Esophagus muscularis mucosa (tissue), 4 donors: ENCODE results near the gene BCL2L11. TPM values are rescaled to one million over a fixed set of nuclear protein-coding genes. Genes with fewer than 3 reads are reported as not detected.

Experiments
- DNase-seq: peaks from one replicate; pipeline ENCODE4 v3.0.0-alpha.2; 2017; ENCODE audit errors: extremely low spot score
- H3K27ac ChIP-seq, 4 donors: fragments of 200-600 bp; sonication (generic); replicated peaks in 1 of 4; 1 replicate in 3 of 4; 2 replicates in 1 of 4; pipeline ENCODE4 v1.5.1; 2016 to 2019; ENCODE audit warnings: mild to moderate bottlenecking in 1 of 4
- H3K27me3 ChIP-seq, 4 donors: fragments of 200-600 bp; sonication (generic); one replicate each; pipeline versions ENCODE4 v1.5.1 to v1.6.0; 2016 to 2019
- H3K36me3 ChIP-seq, 4 donors: fragments of 200-600 bp; sonication (generic); one replicate each; pipeline ENCODE4 v1.5.1; 2016 to 2019
- H3K4me1 ChIP-seq, 4 donors: fragments of 200-600 bp; sonication (generic); one replicate each; pipeline ENCODE4 v1.5.1; 2016 to 2019
- H3K4me3 ChIP-seq, 4 donors: fragments of 200-600 bp; sonication (generic); 1 replicate in 2 of 4; 2 replicates in 2 of 4; pipeline ENCODE4 v1.5.1; 2016 to 2019; ENCODE audit warnings: mild to moderate bottlenecking in 4 of 4, moderate library complexity in 1 of 4
- H3K9me3 ChIP-seq, 4 donors: fragments of 200-600 bp; sonication (generic); 1 replicate in 3 of 4; 2 replicates in 1 of 4; pipeline ENCODE4 v1.5.1; 2016 to 2019
- EP300 ChIP-seq: sonication (generic); formaldehyde crosslinking; IDR thresholded peaks from one replicate; pipeline ENCODE4 v1.6.1; 2017; ENCODE audit warnings: antibody characterized with exemption
- POLR2A ChIP-seq: fragments of 450-650 bp; IDR thresholded peaks from one replicate; pipeline ENCODE4 v1.6.1; 2017; ENCODE audit warnings: antibody characterized with exemption, moderate library complexity, mild to moderate bottlenecking, low read depth
- POLR2AphosphoS5 ChIP-seq, 2 donors: sonication (generic); formaldehyde crosslinking; IDR thresholded peaks; one replicate each; pipeline ENCODE4 v1.6.1; 2017; ENCODE audit warnings: antibody characterized with exemption in 2 of 2
- whole genome bisulfite sequencing: methylation state at CpG from one replicate; pipeline ENCODE4 v1.1.5; 2018; 5-methylcytosine and 5-hydroxymethylcytosine counted together
- intact Hi-C: fragments of 100-400 bp; cut with DNase I; formaldehyde crosslinking; loops from one replicate; pipeline ENCODE4 v1.15.1; 2023
- total RNA-seq, 4 donors: library from RNA; depleted of rRNA; stranded (reverse); fragments of >200 nt; gene quantifications; one replicate each; pipeline versions ENCODE4 v1.1.0 to v1.2.1, GENCODE V29; 2016
- TF ChIP-seq, protein P1 (sequence below), 3 experiments: fragments of 200-600 bp in 2 of 3; fragments of 450-650 bp in 1 of 3; sonication (generic) in 2 of 3; IDR thresholded peaks; one replicate each; pipeline ENCODE4 v1.5.1; 2017 to 2019; ENCODE audit warnings: antibody characterized with exemption in 3 of 3, mild to moderate bottlenecking in 2 of 3, moderate library complexity in 1 of 3

BCL2L11 gene
- total RNA-seq, 4 donors from 2014 or later, result 8.9 to 16.6 (median 13.0) TPM

DNA sequence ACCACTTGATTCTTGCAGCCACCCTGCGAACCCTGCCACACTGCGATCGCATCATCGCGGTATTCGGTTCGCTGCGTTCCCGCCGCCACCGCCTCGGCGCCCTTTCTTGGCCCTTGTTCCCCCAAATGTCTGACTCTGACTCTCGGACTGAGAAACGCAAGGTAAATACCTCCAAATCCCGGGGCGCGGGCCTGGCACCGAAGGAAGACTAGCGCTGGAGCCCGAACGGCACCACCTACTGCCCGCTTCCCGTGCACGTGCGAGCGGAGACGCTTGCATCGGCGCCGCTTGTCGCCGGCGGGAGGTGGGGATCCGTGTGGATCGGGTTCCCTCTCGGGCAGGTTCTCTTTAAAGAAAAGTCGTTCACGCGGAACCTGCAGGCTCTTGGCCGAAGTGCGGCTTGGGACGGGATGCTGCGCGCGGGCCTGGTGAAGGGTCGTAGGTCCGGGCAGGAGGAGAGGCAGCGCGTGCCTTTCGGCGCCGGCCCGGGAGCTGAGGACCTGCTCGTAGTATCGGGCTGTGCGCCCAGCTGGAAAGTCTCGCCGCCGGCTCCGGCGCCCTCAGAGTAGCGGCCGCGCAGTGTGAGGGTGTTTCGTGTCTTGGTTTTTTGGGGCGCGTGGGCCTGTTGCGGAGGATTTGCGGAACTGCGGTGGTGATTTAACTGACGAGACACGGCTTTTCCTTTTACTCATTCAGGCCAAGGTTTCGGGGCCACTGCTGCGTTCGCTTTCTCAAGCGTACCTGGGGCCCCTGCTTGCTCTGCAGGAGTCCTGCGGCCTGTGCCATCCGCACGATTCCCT, 514 bp downstream of the BCL2L11 start:
- intact Hi-C loops, result no loop called here
- Histone ChIP-seq H3K4me1 (peaks cover 51 to 63% (median 60%) of the 10 kb centered on the region in 4 donors), H3K27me3 (peaks cover 3 to 44% (median 5%) of the 10 kb centered on the region in 4 donors), H3K4me3 (peak overlapping the region; percentile 82 to 92 (median 84)), H3K36me3 (peaks cover 0 to 23% (median 14%) of the 10 kb centered on the region in 4 donors), H3K27ac (peak overlapping the region; percentile 75 to 89 (median 81)), H3K9me3 (no peaks in the 10 kb centered on the region)
- TF ChIP-seq POLR2A (no peak), EP300 (no peak), POLR2AphosphoS5 (IDR thresholded peaks at IDR 0.05) (no peak)
- TF ChIP-seq, protein P1, sequence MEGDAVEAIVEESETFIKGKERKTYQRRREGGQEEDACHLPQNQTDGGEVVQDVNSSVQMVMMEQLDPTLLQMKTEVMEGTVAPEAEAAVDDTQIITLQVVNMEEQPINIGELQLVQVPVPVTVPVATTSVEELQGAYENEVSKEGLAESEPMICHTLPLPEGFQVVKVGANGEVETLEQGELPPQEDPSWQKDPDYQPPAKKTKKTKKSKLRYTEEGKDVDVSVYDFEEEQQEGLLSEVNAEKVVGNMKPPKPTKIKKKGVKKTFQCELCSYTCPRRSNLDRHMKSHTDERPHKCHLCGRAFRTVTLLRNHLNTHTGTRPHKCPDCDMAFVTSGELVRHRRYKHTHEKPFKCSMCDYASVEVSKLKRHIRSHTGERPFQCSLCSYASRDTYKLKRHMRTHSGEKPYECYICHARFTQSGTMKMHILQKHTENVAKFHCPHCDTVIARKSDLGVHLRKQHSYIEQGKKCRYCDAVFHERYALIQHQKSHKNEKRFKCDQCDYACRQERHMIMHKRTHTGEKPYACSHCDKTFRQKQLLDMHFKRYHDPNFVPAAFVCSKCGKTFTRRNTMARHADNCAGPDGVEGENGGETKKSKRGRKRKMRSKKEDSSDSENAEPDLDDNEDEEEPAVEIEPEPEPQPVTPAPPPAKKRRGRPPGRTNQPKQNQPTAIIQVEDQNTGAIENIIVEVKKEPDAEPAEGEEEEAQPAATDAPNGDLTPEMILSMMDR (IDR thresholded peaks at IDR 0.05), result no peak
- 1% methylated on average over 46 of the region's 80 CpGs for WGBS
- no peak for DNase-seq

DNA sequence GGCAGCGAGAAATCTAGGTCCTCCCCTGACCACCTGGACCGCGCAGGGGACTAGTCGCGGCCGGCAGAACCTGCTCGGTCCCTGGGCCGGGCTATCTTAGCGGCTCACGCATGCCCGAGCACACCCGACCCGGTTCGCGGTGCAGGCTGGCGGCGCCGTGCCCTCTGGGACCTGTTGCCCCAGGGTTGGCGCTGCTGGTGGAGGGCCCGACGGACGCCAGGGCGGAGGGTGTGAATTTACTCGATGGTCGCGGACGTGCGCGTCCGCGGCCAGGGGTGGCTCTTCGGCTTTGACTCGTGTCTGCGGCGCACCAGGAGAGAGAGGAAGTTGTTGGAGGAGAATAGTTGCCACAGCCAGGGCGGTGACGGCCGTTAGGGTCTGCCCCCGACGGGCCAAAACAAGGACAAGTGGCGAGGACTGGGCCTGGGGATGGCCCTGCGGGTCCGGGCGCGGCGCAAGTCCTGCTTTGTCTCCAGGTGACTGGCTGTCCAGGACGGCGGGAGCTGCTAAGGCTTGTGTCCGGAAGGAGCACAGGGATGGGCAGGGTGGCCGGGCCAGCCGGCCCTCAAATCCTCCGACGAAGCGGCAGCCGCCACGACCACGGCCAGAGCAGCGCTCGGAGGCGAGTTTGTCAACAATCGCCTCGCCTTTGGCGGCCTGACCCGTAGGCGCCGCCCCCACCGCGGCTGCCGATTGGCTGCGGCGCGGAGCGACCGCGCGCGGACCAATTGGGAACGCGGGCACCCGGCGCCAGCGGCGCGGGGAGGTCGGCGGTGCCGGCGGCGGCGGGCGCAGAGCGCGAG, 1.3 kb downstream of the BCL2L11 start:
- H3K9me3 ChIP-seq, result no peaks in the 10 kb centered on the region
- intact Hi-C loops, result no loop called here
- H3K27ac ChIP-seq, result peak overlapping the region; percentile 75 to 89 (median 81)

DNA sequence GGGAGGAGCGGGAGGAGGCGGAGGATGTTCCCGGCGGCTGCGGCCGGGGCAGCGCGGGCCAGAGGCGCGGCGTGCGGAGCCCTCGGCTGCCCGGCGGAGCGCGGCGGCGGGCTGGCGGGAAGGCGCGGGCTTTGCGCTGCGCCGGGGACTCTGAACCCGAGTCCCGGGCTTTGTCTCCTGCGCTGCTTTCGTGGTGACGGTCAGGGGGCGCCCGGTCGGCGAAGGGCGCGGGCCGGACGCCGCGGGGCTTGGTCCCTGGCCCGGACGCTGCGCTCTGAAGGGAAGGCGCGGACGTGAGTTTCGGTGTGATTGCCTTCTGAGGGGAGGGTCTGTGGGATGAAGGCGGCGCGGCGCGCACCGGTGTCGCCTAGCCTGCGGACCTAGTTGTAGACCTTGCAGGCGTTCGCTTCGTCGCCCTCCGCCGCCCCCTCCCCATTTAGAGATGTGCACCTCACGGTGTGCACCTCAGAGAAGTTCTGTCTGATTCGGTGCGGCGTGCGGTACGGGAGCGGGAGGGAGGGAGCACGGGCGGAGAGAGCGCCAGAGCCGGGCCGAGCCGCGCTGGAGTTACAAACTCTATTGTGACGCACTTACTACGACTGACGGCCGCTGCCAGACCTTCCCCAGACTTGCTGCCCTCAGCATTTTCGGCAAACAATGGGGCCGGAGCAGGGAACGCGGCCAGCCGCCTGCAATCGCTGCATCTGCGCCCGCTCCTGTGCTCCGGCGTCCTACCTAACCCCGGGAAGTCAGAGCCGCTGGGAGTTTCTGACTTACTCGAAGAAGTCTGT, 2.1 kb downstream of the BCL2L11 start:
- H3K27ac ChIP-seq, result peak overlapping the region; percentile 81 to 89 (median 84)
- WGBS, result 1% methylated on average over 32 of the region's 92 CpGs
- H3K9me3 ChIP-seq, result no peaks in the 10 kb centered on the region
- no peak for DNase-seq
- TF ChIP-seq POLR2AphosphoS5 (IDR thresholded peaks at IDR 0.05) (peak; percentile 62 to 65), POLR2A (no peak)
- TF ChIP-seq, protein P1 (IDR thresholded peaks at IDR 0.05), result no peak
- H3K36me3 ChIP-seq, result peaks cover 0 to 33% (median 19%) of the 10 kb centered on the region in 4 donors
- peaks cover 38 to 51% (median 47%) of the 10 kb centered on the region in 4 donors for H3K4me1 ChIP-seq
- peaks cover 0 to 28% (median 2%) of the 10 kb centered on the region in 4 donors for H3K27me3 ChIP-seq
- peak overlapping the region; percentile 82 to 92 (median 84) for H3K4me3 ChIP-seq
- intact Hi-C loops, result no loop called here

More for the DNA sequence above, 1.3 kb downstream of the BCL2L11 start:
- Histone ChIP-seq H3K4me1 (peaks cover 46 to 59% (median 55%) of the 10 kb centered on the region in 4 donors), H3K36me3 (peaks cover 0 to 31% (median 18%) of the 10 kb centered on the region in 4 donors), H3K4me3 (peak overlapping the region; percentile 82 to 92 (median 84)), H3K27me3 (peaks cover 0 to 35% (median 4%) of the 10 kb centered on the region in 4 donors)
- TF ChIP-seq EP300 (no peak), POLR2AphosphoS5 (IDR thresholded peaks at IDR 0.05) (peak; percentile 78 to 80)
- WGBS, result 1% methylated on average over 45 of the region's 93 CpGs
- no peak for DNase-seq

DNA sequence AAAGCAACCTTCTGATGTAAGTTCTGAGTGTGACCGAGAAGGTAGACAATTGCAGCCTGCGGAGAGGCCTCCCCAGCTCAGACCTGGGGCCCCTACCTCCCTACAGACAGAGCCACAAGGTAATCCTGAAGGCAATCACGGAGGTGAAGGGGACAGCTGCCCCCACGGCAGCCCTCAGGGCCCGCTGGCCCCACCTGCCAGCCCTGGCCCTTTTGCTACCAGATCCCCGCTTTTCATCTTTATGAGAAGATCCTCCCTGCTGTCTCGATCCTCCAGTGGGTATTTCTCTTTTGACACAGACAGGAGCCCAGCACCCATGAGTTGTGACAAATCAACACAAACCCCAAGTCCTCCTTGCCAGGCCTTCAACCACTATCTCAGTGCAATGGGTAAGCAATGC, 3.0 kb downstream of the BCL2L11 start:
- H3K9me3 ChIP-seq, result no peaks in the 10 kb centered on the region
- DNase-seq, result no peak
- WGBS, result 90% methylated on average over 7 of the region's 7 CpGs
- H3K27me3 ChIP-seq, result peaks cover 0 to 19% (median 2%) of the 10 kb centered on the region in 4 donors
- no peak for TF ChIP-seq POLR2A
- no peak for TF ChIP-seq EP300
- TF ChIP-seq, protein P1 (IDR thresholded peaks at IDR 0.05), result no peak
- H3K36me3 ChIP-seq, result peaks cover 0 to 42% (median 25%) of the 10 kb centered on the region in 4 donors
- peak overlapping the region in 1 of 4 donors; percentile 82 for H3K4me3 ChIP-seq
- no peak overlapping the region for H3K27ac ChIP-seq
- H3K4me1 ChIP-seq, result peaks cover 29 to 41% (median 38%) of the 10 kb centered on the region in 4 donors
- intact Hi-C loops, result no loop called here
